ENCODE results near the gene SLIT3.

SLIT3 gene

GRCh38 chr5:168808051-168808616 is 492.8 kb downstream of the SLIT3 start:
- H3K27ac ChIP-seq, result no peak overlapping the region
- TF ChIP-seq CTCF (conservative IDR thresholded peaks at IDR 0.05), result no peak

GRCh38 chr5:168807287-168807686 is 493.7 kb downstream of the SLIT3 start:
- no peak for TF ChIP-seq CTCF (conservative IDR thresholded peaks at IDR 0.05)
- no peak overlapping the region for H3K27ac ChIP-seq

- no peak overlapping the region for H3K27ac ChIP-seq
- TF ChIP-seq CTCF (conservative IDR thresholded peaks at IDR 0.05), result no peak
Observed at GRCh38 chr5:168803541-168803940, 497.4 kb downstream of the SLIT3 start.

- no peak overlapping the region for H3K27ac ChIP-seq
- no peak for TF ChIP-seq CTCF (conservative IDR thresholded peaks at IDR 0.05)
Observed at GRCh38 chr5:168802337-168802736, 498.6 kb downstream of the SLIT3 start.

GRCh38 chr5:168801567-168801966 is 499.4 kb downstream of the SLIT3 start:
- no peak for TF ChIP-seq CTCF (conservative IDR thresholded peaks at IDR 0.05)
- H3K27ac ChIP-seq, result no peak overlapping the region

GRCh38 chr5:168800701-168801100 is 500.2 kb downstream of the SLIT3 start:
- TF ChIP-seq CTCF (conservative IDR thresholded peaks at IDR 0.05), result no peak
- peak overlapping the region; percentile 75 for H3K27ac ChIP-seq

GRCh38 chr5:168798065-168799023 is 502.6 kb downstream of the SLIT3 start:
- peak overlapping the region; percentile 75 for H3K27ac ChIP-seq
- no peak for TF ChIP-seq CTCF (conservative IDR thresholded peaks at IDR 0.05)

All from VCaP (cell line).